PC-3 (cell line): ENCODE results near the gene NDUFV3.

Source experiments
- CTCF ChIP-seq: fragments of 300-600 bp; sonication (generic); conservative IDR thresholded peaks from 2 replicates; pipeline ENCODE4 v1.5.1; 2017; ENCODE audit warnings: antibody characterized with exemption, low read depth, mild to moderate bottlenecking, low read length
- EZH2 ChIP-seq: fragments of 300-600 bp; sonication (generic); IDR thresholded peaks from one replicate; pipeline ENCODE4 v1.6.1; 2017; ENCODE audit warnings: antibody characterized with exemption, mild to moderate bottlenecking, low read length; ENCODE audit not compliant: unreplicated experiment
- EZH2phosphoT487 ChIP-seq: fragments of 300-600 bp; sonication (generic); IDR thresholded peaks from 2 replicates; pipeline ENCODE4 v1.6.1; 2018; ENCODE audit warnings: mild to moderate bottlenecking, antibody characterized with exemption, low read length, borderline replicate concordance

GRCh38 chr21:42859891-42860230 lies 33.2 kb upstream of the NDUFV3 start:
- TF ChIP-seq EZH2 (no peak), CTCF (no peak), EZH2phosphoT487 (no peak)
